GM21515 (cell line): ENCODE results near the gene ARPC1B.
A peak's percentile ranks its signal among the peaks of the same experiment; 100 is the strongest.
"Not testable (repeated sequence)": the region's sequence is repeated elsewhere in the genome, so short reads cannot be mapped to it uniquely, and the experiment has no call there.

Experiments used
- ATAC-seq: cut with Tn5 transposase; IDR thresholded peaks from one replicate; pipeline ENCODE4 v1.9.1; 2021; ENCODE audit not compliant: unreplicated experiment

Gene ARPC1B

GRCh38 chr7:99387239-99387635, 12.7 kb downstream of the ARPC1B start:
- not testable (repeated sequence) for ATAC-seq

GRCh38 chr7:99387912-99388311, 13.4 kb downstream of the ARPC1B start:
- ATAC-seq = no peak

GRCh38 chr7:99389772-99390171, 15.2 kb downstream of the ARPC1B start:
- no peak for ATAC-seq

GRCh38 chr7:99390941-99391602, 16.5 kb downstream of the ARPC1B start:
- ATAC-seq = no peak

GRCh38 chr7:99392046-99392445, 17.5 kb downstream of the ARPC1B start:
- no peak for ATAC-seq

- peak; percentile 50 for ATAC-seq
Measured at GRCh38 chr7:99392659-99393354, 18.3 kb downstream of the ARPC1B start.

- peak; percentile 2 for ATAC-seq
Measured at GRCh38 chr7:99393355-99394187, 19.0 kb downstream of the ARPC1B start.

- ATAC-seq = no peak
Measured at GRCh38 chr7:99394188-99394502, 19.6 kb downstream of the ARPC1B start.

- ATAC-seq = no peak
Measured at GRCh38 chr7:99395616-99396327, 21.2 kb downstream of the ARPC1B start.

GRCh38 chr7:99396418-99397296, 22.1 kb downstream of the ARPC1B start:
- no peak for ATAC-seq

- no peak for ATAC-seq
Measured at GRCh38 chr7:99397297-99397983, 22.9 kb downstream of the ARPC1B start.

- ATAC-seq = no peak
Measured at GRCh38 chr7:99398891-99399445, 24.4 kb downstream of the ARPC1B start.

GRCh38 chr7:99399597-99399996, 25.1 kb downstream of the ARPC1B start:
- ATAC-seq = no peak

- no peak for ATAC-seq
Measured at GRCh38 chr7:99402854-99403253, 28.3 kb downstream of the ARPC1B start.

- no peak for ATAC-seq
Measured at GRCh38 chr7:99403764-99404163, 29.2 kb downstream of the ARPC1B start.

GRCh38 chr7:99404235-99404976, 29.9 kb downstream of the ARPC1B start:
- no peak for ATAC-seq

- no peak for ATAC-seq
Measured at GRCh38 chr7:99404977-99405320, 30.4 kb downstream of the ARPC1B start.

GRCh38 chr7:99406557-99406956, 32.0 kb downstream of the ARPC1B start:
- no peak for ATAC-seq

- no peak for ATAC-seq
Measured at GRCh38 chr7:99407872-99408378, 33.4 kb downstream of the ARPC1B start.
